HCT116 (cell line): ENCODE measurements around the gene RNF31. TPM values are rescaled to one million over a fixed set of nuclear protein-coding genes. Genes with fewer than 3 reads are reported as not detected.

Source experiments
- ATAC-seq: fragments of 200-7000 bp; cut with Tn5 transposase; 2 replicates; pipeline ENCODE4 v1.9.1; 2020; ENCODE audit warnings: mild to moderate bottlenecking, moderate library complexity
- BruUV-seq: library from RNA; stranded (reverse); fragments of 400-500 nt; replicated peaks from 2 replicates; lab custom pipeline; 2021; lab: Mats Ljungman, UMichigan
- CTCF ChIA-PET: fragments of 300-600 bp; sonication (Branson Sonifier 250); formaldehyde crosslinking; loops from one replicate; lab custom pipeline; 2021; ENCODE audit warnings: antibody characterized with exemption; lab: Charles Lee
- POLR2A ChIA-PET: fragments of 300-600, 350-600 bp; sonication (Branson Sonifier 250); formaldehyde crosslinking; loops from one replicate; lab custom pipeline; 2021; ENCODE audit warnings: antibody characterized with exemption; lab: Charles Lee
- RAD21 ChIA-PET, 2 experiments: fragments of 300-600 bp; sonication (Branson Sonifier 250); formaldehyde crosslinking; loops; one replicate each; lab custom pipeline; 2023; ENCODE audit warnings: low total read pairs in 2 of 2; ENCODE audit not compliant: uncharacterized antibody in 2 of 2, unreplicated experiment in 2 of 2, low non-redundant PET in 1 of 2; lab: Charles Lee
- DNase-seq: peaks from one replicate; pipeline ENCODE4 v3.0.0-alpha.2; 2010; ENCODE audit warnings: low read depth, low spot score
- H2AFZ ChIP-seq: fragments of 200-600 bp; shearing (Covaris generic), sonication (generic); 2 replicates; pipeline ENCODE4 v1.6.1; 2017; ENCODE audit warnings: low read depth, mixed run types, mixed read lengths, antibody characterized with exemption, low read length; ENCODE audit not compliant: poor library complexity, severe bottlenecking
- H3K27ac ChIP-seq: 2 replicates; pipeline ENCODE4 v1.5.1; 2012; ENCODE audit warnings: low read depth, low read length
- H3K27me3 ChIP-seq: fragments of 200-600 bp; sonication (generic); 2 replicates; pipeline ENCODE4 v1.6.1; 2016; ENCODE audit warnings: mixed run types, low read length, mixed read lengths; ENCODE audit not compliant: insufficient read depth
- H3K36me3 ChIP-seq, 2 experiments: fragments of 200-500 bp in 1 of 2; fragments of 200-600 bp in 1 of 2; sonication (Bioruptor generic) in 1 of 2; sonication (generic) in 1 of 2; 2 replicates each; pipeline versions ENCODE4 v1.5.1 to v1.6.1; 2014 to 2016; ENCODE audit warnings: low read length in 2 of 2, inconsistent platforms in 1 of 2, mixed read lengths in 1 of 2, mixed run types in 1 of 2; ENCODE audit not compliant: insufficient read depth in 2 of 2, control insufficient read depth in 1 of 2
- H3K4me1 ChIP-seq, 2 experiments: fragments of 200-600 bp in 1 of 2; sonication (generic) in 1 of 2; 2 replicates each; pipeline versions ENCODE4 v1.5.1 to v1.6.1; 2012 to 2017; ENCODE audit warnings: low read length in 2 of 2, inconsistent platforms in 1 of 2, mild to moderate bottlenecking in 1 of 2, mixed read lengths in 1 of 2, mixed run types in 1 of 2, moderate library complexity in 1 of 2; ENCODE audit not compliant: insufficient read depth in 2 of 2, control insufficient read depth in 1 of 2
- H3K4me2 ChIP-seq: fragments of 200-600 bp; sonication (generic); 2 replicates; pipeline ENCODE4 v1.6.1; 2017; ENCODE audit warnings: mixed run types, low read length, mixed read lengths
- H3K4me3 ChIP-seq, 2 experiments: fragments of 200-600 bp in 1 of 2; sonication (generic) in 1 of 2; replicated peaks in 1 of 2; 2 replicates each; pipeline ENCODE4 v1.5.1; 2011 to 2016; ENCODE audit warnings: low read length in 2 of 2, control low read depth in 1 of 2, low read depth in 1 of 2, mild to moderate bottlenecking in 1 of 2, mixed read lengths in 1 of 2, mixed run types in 1 of 2
- H3K79me2 ChIP-seq: fragments of 200-600 bp; sonication (generic); 2 replicates; pipeline ENCODE4 v1.6.1; 2017; ENCODE audit warnings: mild to moderate bottlenecking, mixed run types, low read length, moderate library complexity, mixed read lengths; ENCODE audit not compliant: insufficient read depth
- H3K9ac ChIP-seq: fragments of 200-600 bp; sonication (generic); 2 replicates; pipeline ENCODE4 v1.6.1; 2016; ENCODE audit warnings: low read length, mixed read lengths
- H3K9me2 ChIP-seq: fragments of 200-600 bp; sonication (generic), shearing (Covaris generic); 2 replicates; pipeline ENCODE4 v1.6.1; 2017; ENCODE audit warnings: mixed run types, mild to moderate bottlenecking, moderate library complexity; ENCODE audit not compliant: insufficient read depth
- H3K9me3 ChIP-seq, 2 experiments: fragments of 200-500 bp in 1 of 2; fragments of 200-600 bp in 1 of 2; sonication (Bioruptor generic) in 1 of 2; sonication (generic) in 1 of 2; 2 replicates each; pipeline ENCODE4 v1.6.1; 2014 to 2017; ENCODE audit warnings: low read length in 2 of 2, mixed read lengths in 2 of 2, inconsistent platforms in 1 of 2, low read depth in 1 of 2, mild to moderate bottlenecking in 1 of 2, mixed run types in 1 of 2, moderate library complexity in 1 of 2; ENCODE audit not compliant: control insufficient read depth in 1 of 2, insufficient read depth in 1 of 2
- H4K20me1 ChIP-seq: fragments of 200-600 bp; sonication (generic), shearing (Covaris generic); 2 replicates; pipeline ENCODE4 v1.6.1; 2017; ENCODE audit warnings: mixed run types, mild to moderate bottlenecking, moderate library complexity; ENCODE audit not compliant: insufficient read depth
- CBX3 ChIP-seq: IDR thresholded peaks from 2 replicates; pipeline ENCODE4 v1.6.1; 2012; ENCODE audit warnings: low read depth
- CEBPB ChIP-seq: IDR thresholded peaks from 2 replicates; pipeline ENCODE4 v1.6.1; 2012; ENCODE audit warnings: low read depth
- CTCF ChIP-seq, 3 experiments: fragments of 200-600 bp in 1 of 3; sonication (generic) in 1 of 3; IDR thresholded peaks in 2 of 3; conservative IDR thresholded peaks in 1 of 3; 2 replicates each; pipeline ENCODE4 v1.5.1; 2012 to 2017; ENCODE audit warnings: low read depth in 2 of 3, low read length in 2 of 3, antibody characterized with exemption in 1 of 3, borderline replicate concordance in 1 of 3, control low read depth in 1 of 3, mild to moderate bottlenecking in 1 of 3, mixed read lengths in 1 of 3, mixed run types in 1 of 3, moderate library complexity in 1 of 3; ENCODE audit not compliant: insufficient read depth in 1 of 3
- EGR1 ChIP-seq: IDR thresholded peaks from 2 replicates; pipeline ENCODE4 v1.6.1; 2012; ENCODE audit warnings: low read depth
- ELF1 ChIP-seq: IDR thresholded peaks from 2 replicates; pipeline ENCODE4 v1.6.1; 2012; ENCODE audit warnings: low read depth, borderline replicate concordance
- EZH2 ChIP-seq: fragments of 200-600 bp; sonication (generic); IDR thresholded peaks from 2 replicates; pipeline ENCODE4 v1.6.1; 2017; ENCODE audit warnings: antibody characterized with exemption, mixed run types
- FOSL1 ChIP-seq: IDR thresholded peaks from 2 replicates; pipeline ENCODE4 v1.6.1; 2012; ENCODE audit warnings: low read depth
- POLR2A ChIP-seq: IDR thresholded peaks from 2 replicates; pipeline ENCODE4 v1.7.0; 2011; ENCODE audit warnings: borderline replicate concordance; ENCODE audit not compliant: insufficient read depth, insufficient read length; ENCODE audit errors: extremely low read depth
- POLR2AphosphoS5 ChIP-seq: IDR thresholded peaks from 2 replicates; pipeline ENCODE4 v1.6.1; 2011; ENCODE audit warnings: mild to moderate bottlenecking, low read depth, low read length, moderate library complexity
- RAD21 ChIP-seq: IDR thresholded peaks from 2 replicates; pipeline ENCODE4 v1.6.1; 2012; ENCODE audit warnings: low read depth, mild to moderate bottlenecking
- REST ChIP-seq: IDR thresholded peaks from 2 replicates; pipeline ENCODE4 v1.6.1; 2012; ENCODE audit warnings: low read depth
- SIN3A ChIP-seq: IDR thresholded peaks from 2 replicates; pipeline ENCODE4 v1.6.1; 2012; ENCODE audit warnings: low read depth
- SP1 ChIP-seq: IDR thresholded peaks from 2 replicates; pipeline ENCODE4 v1.6.1; 2012; ENCODE audit warnings: low read depth
- SRF ChIP-seq: IDR thresholded peaks from 2 replicates; pipeline ENCODE4 v1.6.1; 2012; ENCODE audit warnings: low read depth
- YY1 ChIP-seq: IDR thresholded peaks from 2 replicates; pipeline ENCODE4 v1.6.1; 2011; ENCODE audit warnings: low read length, low read depth, moderate library complexity, mild to moderate bottlenecking; ENCODE audit not compliant: insufficient replicate concordance; ENCODE audit errors: extremely low read depth
- ZFX ChIP-seq: fragments of 450-650 bp; IDR thresholded peaks from 2 replicates; pipeline ENCODE4 v1.6.1; 2017
- ZNF274 ChIP-seq: fragments of 200-500 bp; sonication (Bioruptor generic); IDR thresholded peaks from 2 replicates; pipeline ENCODE4 v1.6.1; 2014; ENCODE audit warnings: mild to moderate bottlenecking, low read depth, low read length, inconsistent platforms
- intact Hi-C: fragments of 100-400 bp; cut with micrococcal nuclease; formaldehyde crosslinking; loops from 2 replicates; pipeline ENCODE4 v1.10.0; 2022
- total RNA-seq: library from RNA; stranded (reverse); gene quantifications from one replicate; pipeline ENCODE4 v1.2.1, GENCODE V29; 2021; ENCODE audit not compliant: unreplicated experiment
- TF ChIP-seq, protein P1 (sequence below): IDR thresholded peaks from 2 replicates; pipeline ENCODE4 v1.6.1; 2012
- TF ChIP-seq, protein P2 (sequence below): IDR thresholded peaks from 2 replicates; pipeline ENCODE4 v1.6.1; 2011; ENCODE audit warnings: mild to moderate bottlenecking, low read length, moderate library complexity; ENCODE audit not compliant: insufficient replicate concordance; ENCODE audit errors: extremely low read depth

The RNF31 gene
- total RNA-seq, 1 experiment from 2014 or later: 78.0 TPM

- Histone ChIP-seq H3K9ac (peak within 1 kb of the TSS; percentile 77), H3K27ac (peak within 1 kb of the TSS; percentile 98), H3K36me3 (peaks cover 39 to 42% of the 10 kb centered on the region in 2 experiments; a peak in 3 of 4 replicates), H2AFZ (no peak within 1 kb of the TSS), H3K27me3 (no peaks in the 10 kb centered on the region), H3K9me3 (no peaks in the 10 kb centered on the region), H3K4me2 (peak within 1 kb of the TSS; percentile 91), H3K79me2 (peaks cover 45% of the 10 kb centered on the region), H3K4me1 (peaks cover 16 to 17% of the 10 kb centered on the region in 2 experiments), H4K20me1 (no peaks in the 10 kb centered on the region), H3K9me2 (no peaks in the 10 kb centered on the region), H3K4me3 (peak within 1 kb of the TSS; percentile 89 to 94)
- ChIA-PET POLR2A (interaction anchor here (0.8 to 1.6 kb wide), 7 partner anchors 25 to 94 kb away, joined by 3 to 5 read pairs (median 3); partner anchors contain the start of genes CHMP4A, DCAF11, EMC9 and NRL), CTCF (interaction anchor here (0.8 to 1.5 kb wide), 2 partner anchors 27 to 243 kb away, joined by 3 to 4 read pairs; partner anchors contain the start of gene IRF9), RAD21 (no interaction called here)
- no TSS peak for BruUV-seq
- ATAC-seq (peak; percentile 90), DNase-seq (peak; percentile 95)
- intact Hi-C loops: no loop called here
- TF ChIP-seq ZNF274 (no peak), RAD21 (no peak), YY1 (peak; percentile 85), ZFX (peak; percentile 82; the same call in 1 of the 2 replicates), EZH2 (no peak), SRF (peak; percentile 87), REST (no peak), SP1 (peak; percentile 79), ELF1 (peak; percentile 57; the same call in 1 of the 2 replicates), POLR2A (peak; percentile 88), CTCF (IDR thresholded peaks at IDR 0.05 in 2 of 3, conservative IDR thresholded peaks at IDR 0.05 in 1 of 3; ENCODE audit: borderline replicate concordance in 1 of 3, insufficient read depth in 1 of 3, low read depth in 2 of 3, low read length in 2 of 3) (no peak), EGR1 (peak; percentile 60), CBX3 (peak; percentile 97), CEBPB (no peak), SIN3A (peak; percentile 97), FOSL1 (no peak; the same call in 1 of the 2 replicates), POLR2AphosphoS5 (peak; percentile 89)
- TF ChIP-seq, protein P1, sequence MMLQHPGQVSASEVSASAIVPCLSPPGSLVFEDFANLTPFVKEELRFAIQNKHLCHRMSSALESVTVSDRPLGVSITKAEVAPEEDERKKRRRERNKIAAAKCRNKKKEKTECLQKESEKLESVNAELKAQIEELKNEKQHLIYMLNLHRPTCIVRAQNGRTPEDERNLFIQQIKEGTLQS: no peak
- TF ChIP-seq, protein P2, sequence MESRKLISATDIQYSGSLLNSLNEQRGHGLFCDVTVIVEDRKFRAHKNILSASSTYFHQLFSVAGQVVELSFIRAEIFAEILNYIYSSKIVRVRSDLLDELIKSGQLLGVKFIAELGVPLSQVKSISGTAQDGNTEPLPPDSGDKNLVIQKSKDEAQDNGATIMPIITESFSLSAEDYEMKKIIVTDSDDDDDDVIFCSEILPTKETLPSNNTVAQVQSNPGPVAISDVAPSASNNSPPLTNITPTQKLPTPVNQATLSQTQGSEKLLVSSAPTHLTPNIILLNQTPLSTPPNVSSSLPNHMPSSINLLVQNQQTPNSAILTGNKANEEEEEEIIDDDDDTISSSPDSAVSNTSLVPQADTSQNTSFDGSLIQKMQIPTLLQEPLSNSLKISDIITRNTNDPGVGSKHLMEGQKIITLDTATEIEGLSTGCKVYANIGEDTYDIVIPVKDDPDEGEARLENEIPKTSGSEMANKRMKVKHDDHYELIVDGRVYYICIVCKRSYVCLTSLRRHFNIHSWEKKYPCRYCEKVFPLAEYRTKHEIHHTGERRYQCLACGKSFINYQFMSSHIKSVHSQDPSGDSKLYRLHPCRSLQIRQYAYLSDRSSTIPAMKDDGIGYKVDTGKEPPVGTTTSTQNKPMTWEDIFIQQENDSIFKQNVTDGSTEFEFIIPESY: peak; percentile 61
These were observed 41.2 kb downstream of the RNF31 start, which contains the start of gene IPO4 for GRCh38 chr14:24188251-24189058. Gene IPO4 (minus strand): TSS chr14:24188816. CDS start chr14:24188787, 29 bp downstream.
